ENCODE data around the gene PHGDH.

GRCh38 chr1:119689511-119689910, 22.2 kb upstream of the PHGDH start:
- TF ChIP-seq GATA3 (IDR thresholded peaks at IDR 0.05; ENCODE audit: low read depth, low read length) (no peak), GATA2 (IDR thresholded peaks at IDR 0.05; ENCODE audit: low read depth, low read length) (no peak)

Data from SH-SY5Y (cell line).